Measurements from ENCODE around the gene CPNE9. TPM values are rescaled to one million over a fixed set of nuclear protein-coding genes. Genes with fewer than 3 reads are reported as not detected.

The CPNE9 gene
- total and polyA plus RNA-seq, 2 experiments from 2014 or later = 7.0 to 8.8 TPM

DNA sequence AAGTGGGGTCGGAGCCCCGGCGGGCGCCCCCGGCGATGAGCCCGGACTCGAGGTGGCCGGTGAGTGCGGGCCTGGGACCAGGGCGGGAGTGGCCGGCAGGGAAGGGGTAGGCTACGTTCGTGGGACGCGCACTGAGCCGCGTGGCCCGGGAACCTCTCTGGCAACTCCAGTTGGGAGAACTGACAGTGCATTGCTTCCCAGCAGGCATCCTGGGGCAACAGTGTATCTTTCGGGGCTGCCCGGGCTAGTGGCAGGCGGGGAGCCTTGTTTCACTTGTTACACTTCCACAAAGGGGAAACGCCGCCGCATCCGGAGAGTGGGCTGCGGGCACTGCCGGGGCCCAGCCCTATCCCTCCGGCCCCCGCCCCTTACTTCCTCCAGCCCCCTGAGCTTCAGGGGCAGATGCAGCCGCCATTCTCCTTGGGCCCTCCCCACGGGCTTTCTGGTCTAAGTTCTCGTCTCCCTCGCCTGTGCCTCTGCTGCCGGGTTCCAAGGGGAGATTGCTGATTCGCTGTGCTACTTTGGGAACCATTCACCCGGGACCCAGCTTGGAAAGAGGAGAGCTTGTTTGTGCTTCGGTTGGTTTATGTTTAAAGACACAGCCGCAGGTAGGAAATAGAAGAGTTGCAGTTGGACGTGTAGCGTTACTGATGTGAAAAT is 28.6 kb downstream of the CPNE9 start:
- Mint-ChIP-seq H3K4me1 (peaks cover 21% of the 10 kb centered on the region), H3K4me3 (peak overlapping the region; percentile 81), H3K27ac (peak overlapping the region; percentile 72), H3K36me3 (ENCODE audit: low read depth) (peaks cover 34% of the 10 kb centered on the region), H3K9me3 (no peaks in the 10 kb centered on the region), H3K27me3 (ENCODE audit: insufficient read depth, low read depth, poor library complexity) (peaks cover 4% of the 10 kb centered on the region)
- TF ChIP-seq CREB1 (CRISPR knock-in tag; IDR thresholded peaks at IDR 0.05; ENCODE audit: low read depth) (no peak), NANOG (IDR thresholded peaks at IDR 0.05; ENCODE audit: borderline replicate concordance) (no peak), ZNF331 (CRISPR knock-in tag; IDR thresholded peaks at IDR 0.05; ENCODE audit: low read depth) (no peak), JUNB (IDR thresholded peaks at IDR 0.05; ENCODE audit: unreplicated experiment) (no peak), ZNF114 (CRISPR knock-in tag; IDR thresholded peaks at IDR 0.05) (no peak), STAT1 (IDR thresholded peaks at IDR 0.05; ENCODE audit: unreplicated experiment) (no peak), POLR2AphosphoS5 (IDR thresholded peaks at IDR 0.05; ENCODE audit: low read depth) (no peak), EZH2phosphoT487 (IDR thresholded peaks at IDR 0.05; ENCODE audit: unreplicated experiment) (no peak), EZH2 (IDR thresholded peaks at IDR 0.05; ENCODE audit: low read depth, unreplicated experiment) (no peak)
- TF ChIP-seq, protein P1, sequence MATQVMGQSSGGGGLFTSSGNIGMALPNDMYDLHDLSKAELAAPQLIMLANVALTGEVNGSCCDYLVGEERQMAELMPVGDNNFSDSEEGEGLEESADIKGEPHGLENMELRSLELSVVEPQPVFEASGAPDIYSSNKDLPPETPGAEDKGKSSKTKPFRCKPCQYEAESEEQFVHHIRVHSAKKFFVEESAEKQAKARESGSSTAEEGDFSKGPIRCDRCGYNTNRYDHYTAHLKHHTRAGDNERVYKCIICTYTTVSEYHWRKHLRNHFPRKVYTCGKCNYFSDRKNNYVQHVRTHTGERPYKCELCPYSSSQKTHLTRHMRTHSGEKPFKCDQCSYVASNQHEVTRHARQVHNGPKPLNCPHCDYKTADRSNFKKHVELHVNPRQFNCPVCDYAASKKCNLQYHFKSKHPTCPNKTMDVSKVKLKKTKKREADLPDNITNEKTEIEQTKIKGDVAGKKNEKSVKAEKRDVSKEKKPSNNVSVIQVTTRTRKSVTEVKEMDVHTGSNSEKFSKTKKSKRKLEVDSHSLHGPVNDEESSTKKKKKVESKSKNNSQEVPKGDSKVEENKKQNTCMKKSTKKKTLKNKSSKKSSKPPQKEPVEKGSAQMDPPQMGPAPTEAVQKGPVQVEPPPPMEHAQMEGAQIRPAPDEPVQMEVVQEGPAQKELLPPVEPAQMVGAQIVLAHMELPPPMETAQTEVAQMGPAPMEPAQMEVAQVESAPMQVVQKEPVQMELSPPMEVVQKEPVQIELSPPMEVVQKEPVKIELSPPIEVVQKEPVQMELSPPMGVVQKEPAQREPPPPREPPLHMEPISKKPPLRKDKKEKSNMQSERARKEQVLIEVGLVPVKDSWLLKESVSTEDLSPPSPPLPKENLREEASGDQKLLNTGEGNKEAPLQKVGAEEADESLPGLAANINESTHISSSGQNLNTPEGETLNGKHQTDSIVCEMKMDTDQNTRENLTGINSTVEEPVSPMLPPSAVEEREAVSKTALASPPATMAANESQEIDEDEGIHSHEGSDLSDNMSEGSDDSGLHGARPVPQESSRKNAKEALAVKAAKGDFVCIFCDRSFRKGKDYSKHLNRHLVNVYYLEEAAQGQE (IDR thresholded peaks at IDR 0.05; ENCODE audit: unreplicated experiment) = no peak
- TF ChIP-seq, protein P2, sequence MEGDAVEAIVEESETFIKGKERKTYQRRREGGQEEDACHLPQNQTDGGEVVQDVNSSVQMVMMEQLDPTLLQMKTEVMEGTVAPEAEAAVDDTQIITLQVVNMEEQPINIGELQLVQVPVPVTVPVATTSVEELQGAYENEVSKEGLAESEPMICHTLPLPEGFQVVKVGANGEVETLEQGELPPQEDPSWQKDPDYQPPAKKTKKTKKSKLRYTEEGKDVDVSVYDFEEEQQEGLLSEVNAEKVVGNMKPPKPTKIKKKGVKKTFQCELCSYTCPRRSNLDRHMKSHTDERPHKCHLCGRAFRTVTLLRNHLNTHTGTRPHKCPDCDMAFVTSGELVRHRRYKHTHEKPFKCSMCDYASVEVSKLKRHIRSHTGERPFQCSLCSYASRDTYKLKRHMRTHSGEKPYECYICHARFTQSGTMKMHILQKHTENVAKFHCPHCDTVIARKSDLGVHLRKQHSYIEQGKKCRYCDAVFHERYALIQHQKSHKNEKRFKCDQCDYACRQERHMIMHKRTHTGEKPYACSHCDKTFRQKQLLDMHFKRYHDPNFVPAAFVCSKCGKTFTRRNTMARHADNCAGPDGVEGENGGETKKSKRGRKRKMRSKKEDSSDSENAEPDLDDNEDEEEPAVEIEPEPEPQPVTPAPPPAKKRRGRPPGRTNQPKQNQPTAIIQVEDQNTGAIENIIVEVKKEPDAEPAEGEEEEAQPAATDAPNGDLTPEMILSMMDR (conservative IDR thresholded peaks at IDR 0.05; ENCODE audit: low read depth in 2 of 2) = no peak
- TF ChIP-seq, protein P3, sequence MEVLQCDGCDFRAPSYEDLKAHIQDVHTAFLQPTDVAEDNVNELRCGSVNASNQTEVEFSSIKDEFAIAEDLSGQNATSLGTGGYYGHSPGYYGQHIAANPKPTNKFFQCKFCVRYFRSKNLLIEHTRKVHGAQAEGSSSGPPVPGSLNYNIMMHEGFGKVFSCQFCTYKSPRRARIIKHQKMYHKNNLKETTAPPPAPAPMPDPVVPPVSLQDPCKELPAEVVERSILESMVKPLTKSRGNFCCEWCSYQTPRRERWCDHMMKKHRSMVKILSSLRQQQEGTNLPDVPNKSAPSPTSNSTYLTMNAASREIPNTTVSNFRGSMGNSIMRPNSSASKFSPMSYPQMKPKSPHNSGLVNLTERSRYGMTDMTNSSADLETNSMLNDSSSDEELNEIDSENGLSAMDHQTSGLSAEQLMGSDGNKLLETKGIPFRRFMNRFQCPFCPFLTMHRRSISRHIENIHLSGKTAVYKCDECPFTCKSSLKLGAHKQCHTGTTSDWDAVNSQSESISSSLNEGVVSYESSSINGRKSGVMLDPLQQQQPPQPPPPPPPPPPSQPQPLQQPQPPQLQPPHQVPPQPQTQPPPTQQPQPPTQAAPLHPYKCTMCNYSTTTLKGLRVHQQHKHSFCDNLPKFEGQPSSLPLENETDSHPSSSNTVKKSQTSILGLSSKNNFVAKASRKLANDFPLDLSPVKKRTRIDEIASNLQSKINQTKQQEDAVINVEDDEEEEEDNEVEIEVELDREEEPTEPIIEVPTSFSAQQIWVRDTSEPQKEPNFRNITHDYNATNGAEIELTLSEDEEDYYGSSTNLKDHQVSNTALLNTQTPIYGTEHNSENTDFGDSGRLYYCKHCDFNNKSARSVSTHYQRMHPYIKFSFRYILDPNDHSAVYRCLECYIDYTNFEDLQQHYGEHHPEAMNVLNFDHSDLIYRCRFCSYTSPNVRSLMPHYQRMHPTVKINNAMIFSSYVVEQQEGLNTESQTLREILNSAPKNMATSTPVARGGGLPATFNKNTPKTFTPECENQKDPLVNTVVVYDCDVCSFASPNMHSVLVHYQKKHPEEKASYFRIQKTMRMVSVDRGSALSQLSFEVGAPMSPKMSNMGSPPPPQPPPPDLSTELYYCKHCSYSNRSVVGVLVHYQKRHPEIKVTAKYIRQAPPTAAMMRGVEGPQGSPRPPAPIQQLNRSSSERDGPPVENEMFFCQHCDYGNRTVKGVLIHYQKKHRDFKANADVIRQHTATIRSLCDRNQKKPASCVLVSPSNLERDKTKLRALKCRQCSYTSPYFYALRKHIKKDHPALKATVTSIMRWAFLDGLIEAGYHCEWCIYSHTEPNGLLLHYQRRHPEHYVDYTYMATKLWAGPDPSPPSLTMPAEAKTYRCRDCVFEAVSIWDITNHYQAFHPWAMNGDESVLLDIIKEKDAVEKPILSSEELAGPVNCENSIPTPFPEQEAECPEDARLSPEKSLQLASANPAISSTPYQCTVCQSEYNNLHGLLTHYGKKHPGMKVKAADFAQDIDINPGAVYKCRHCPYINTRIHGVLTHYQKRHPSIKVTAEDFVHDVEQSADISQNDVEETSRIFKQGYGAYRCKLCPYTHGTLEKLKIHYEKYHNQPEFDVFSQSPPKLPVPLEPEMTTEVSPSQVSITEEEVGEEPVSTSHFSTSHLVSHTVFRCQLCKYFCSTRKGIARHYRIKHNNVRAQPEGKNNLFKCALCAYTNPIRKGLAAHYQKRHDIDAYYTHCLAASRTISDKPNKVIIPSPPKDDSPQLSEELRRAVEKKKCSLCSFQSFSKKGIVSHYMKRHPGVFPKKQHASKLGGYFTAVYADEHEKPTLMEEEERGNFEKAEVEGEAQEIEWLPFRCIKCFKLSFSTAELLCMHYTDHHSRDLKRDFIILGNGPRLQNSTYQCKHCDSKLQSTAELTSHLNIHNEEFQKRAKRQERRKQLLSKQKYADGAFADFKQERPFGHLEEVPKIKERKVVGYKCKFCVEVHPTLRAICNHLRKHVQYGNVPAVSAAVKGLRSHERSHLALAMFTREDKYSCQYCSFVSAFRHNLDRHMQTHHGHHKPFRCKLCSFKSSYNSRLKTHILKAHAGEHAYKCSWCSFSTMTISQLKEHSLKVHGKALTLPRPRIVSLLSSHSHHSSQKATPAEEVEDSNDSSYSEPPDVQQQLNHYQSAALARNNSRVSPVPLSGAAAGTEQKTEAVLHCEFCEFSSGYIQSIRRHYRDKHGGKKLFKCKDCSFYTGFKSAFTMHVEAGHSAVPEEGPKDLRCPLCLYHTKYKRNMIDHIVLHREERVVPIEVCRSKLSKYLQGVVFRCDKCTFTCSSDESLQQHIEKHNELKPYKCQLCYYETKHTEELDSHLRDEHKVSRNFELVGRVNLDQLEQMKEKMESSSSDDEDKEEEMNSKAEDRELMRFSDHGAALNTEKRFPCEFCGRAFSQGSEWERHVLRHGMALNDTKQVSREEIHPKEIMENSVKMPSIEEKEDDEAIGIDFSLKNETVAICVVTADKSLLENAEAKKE (CRISPR knock-in tag; IDR thresholded peaks at IDR 0.05) = no peak
- TF ChIP-seq, protein P4, sequence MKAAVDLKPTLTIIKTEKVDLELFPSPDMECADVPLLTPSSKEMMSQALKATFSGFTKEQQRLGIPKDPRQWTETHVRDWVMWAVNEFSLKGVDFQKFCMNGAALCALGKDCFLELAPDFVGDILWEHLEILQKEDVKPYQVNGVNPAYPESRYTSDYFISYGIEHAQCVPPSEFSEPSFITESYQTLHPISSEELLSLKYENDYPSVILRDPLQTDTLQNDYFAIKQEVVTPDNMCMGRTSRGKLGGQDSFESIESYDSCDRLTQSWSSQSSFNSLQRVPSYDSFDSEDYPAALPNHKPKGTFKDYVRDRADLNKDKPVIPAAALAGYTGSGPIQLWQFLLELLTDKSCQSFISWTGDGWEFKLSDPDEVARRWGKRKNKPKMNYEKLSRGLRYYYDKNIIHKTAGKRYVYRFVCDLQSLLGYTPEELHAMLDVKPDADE (IDR thresholded peaks at IDR 0.05) = no peak
- peak; percentile 10 for ATAC-seq
- Histone ChIP-seq H3K27ac (ENCODE audit: low read depth) (peak overlapping the region; percentile 97; the same call in 1 of the 2 replicates), H3K4me2 (peak overlapping the region; percentile 98), H3K4me3 (peak overlapping the region; percentile 91), H3K27me3 (ENCODE audit: insufficient read depth) (no peaks in the 10 kb centered on the region), H3K79me2 (replicated peaks; ENCODE audit: insufficient read depth) (peaks cover 43% of the 10 kb centered on the region), H4K20me1 (replicated peaks; ENCODE audit: insufficient read depth) (peaks cover 25% of the 10 kb centered on the region), H3K4me1 (ENCODE audit: insufficient read depth) (peaks cover 16% of the 10 kb centered on the region), H2AFZ (no peak overlapping the region), H3K36me3 (ENCODE audit: insufficient read depth) (peaks cover 17% of the 10 kb centered on the region), H3K9me2 (ENCODE audit: insufficient read depth) (no peaks in the 10 kb centered on the region), H3F3A (replicated peaks; ENCODE audit: low read depth) (0 out of 2 replicates have a peak, but pooled peaks cover 8% of the 10 kb centered on the region)
- DNase-seq (ENCODE audit: low spot score) = peak; percentile 44
